HG03378 (cell line): Measurements from ENCODE around the gene KCTD16.

ENCODE experiments used
- ATAC-seq: cut with Tn5 transposase; IDR thresholded peaks from one replicate; pipeline ENCODE4 v1.9.1; 2021; ENCODE audit warnings: mild to moderate bottlenecking, moderate library complexity; ENCODE audit not compliant: unreplicated experiment

Gene KCTD16

DNA sequence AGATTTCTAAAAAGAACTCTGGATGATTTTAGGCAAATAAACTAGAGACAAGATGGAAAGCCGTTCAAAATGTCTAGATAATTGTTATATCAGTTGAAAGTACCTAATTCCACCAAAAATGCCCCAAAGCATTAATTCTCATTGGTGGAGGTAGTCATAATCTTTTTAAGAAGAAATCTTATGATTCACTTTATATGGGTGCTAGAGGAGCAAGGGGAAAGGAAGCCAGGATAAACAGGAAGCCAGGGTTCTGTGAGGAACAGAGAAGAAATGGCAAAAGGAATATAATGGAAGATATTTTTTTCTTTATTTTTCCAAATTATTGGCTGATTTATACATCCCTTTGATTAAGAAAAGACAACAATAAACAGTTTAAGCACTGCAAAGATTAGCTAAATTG is 8.0 kb upstream of the KCTD16 start:
- ATAC-seq = no peak

DNA sequence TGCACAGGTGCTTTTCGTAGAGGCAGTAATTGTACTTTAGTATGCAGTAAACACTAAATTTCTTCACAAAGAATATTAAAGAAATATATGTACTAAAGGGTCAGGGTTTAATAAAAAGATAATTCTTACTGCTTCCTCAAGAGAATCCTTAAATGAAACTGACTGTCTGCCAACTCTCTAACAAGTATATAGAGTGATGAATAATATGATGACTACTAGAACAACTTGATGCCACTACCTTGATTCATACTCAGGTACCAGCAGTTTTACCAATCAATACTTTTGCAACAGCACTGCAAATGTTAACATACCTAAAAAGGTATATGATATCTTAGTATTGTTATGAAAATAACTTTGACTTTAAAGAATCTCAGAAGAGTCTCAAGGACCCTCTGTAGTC is 4.0 kb upstream of the KCTD16 start:
- ATAC-seq = no peak

DNA sequence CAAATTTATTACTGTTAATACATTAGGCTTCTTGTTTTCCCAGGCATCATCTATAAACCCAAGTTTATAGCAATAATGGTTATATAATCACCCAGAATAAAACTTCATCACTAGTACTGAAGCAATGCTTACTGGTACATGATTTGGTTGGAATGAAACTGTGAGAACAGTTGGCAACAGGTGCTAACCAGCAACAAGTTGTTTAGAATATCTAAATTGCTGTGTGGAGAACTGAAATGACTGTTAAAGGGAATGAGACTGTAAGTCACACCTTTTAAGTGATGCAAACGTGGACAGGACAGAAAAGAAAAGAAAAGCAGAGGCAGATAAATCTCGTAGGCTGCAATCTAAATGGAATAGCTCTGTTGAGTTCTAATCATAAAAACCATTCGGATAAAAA is 2.7 kb upstream of the KCTD16 start:
- ATAC-seq = no peak

- ATAC-seq = no peak
Measured at GRCh38 chr5:144169904-144170275, 783 bp upstream of the KCTD16 start.

- no peak for ATAC-seq
Measured at GRCh38 chr5:144173766-144174165, 3.1 kb downstream of the KCTD16 start.

DNA sequence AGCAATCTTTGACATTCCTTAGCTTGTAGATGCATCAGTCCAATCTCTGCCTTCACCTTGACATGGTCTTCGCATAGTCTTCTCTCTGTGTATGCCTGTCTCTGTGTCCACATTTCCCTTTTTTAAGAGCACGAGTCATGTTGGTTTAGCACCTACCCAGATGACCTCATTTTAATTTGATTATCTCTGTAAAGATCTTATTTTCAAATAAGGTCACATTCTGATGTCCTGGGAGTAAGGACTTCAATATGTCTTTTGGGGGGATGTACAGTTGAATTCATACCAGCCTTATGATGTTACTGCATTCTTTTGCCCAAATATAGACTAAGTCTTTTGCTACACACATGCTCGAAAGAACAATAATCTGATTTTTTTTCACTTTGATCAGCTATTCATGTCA is 6.9 kb downstream of the KCTD16 start:
- ATAC-seq = no peak

GRCh38 chr5:144179226-144179625 is 8.6 kb downstream of the KCTD16 start:
- no peak for ATAC-seq

- no peak for ATAC-seq
Measured at GRCh38 chr5:144183254-144183889, 12.7 kb downstream of the KCTD16 start.

DNA sequence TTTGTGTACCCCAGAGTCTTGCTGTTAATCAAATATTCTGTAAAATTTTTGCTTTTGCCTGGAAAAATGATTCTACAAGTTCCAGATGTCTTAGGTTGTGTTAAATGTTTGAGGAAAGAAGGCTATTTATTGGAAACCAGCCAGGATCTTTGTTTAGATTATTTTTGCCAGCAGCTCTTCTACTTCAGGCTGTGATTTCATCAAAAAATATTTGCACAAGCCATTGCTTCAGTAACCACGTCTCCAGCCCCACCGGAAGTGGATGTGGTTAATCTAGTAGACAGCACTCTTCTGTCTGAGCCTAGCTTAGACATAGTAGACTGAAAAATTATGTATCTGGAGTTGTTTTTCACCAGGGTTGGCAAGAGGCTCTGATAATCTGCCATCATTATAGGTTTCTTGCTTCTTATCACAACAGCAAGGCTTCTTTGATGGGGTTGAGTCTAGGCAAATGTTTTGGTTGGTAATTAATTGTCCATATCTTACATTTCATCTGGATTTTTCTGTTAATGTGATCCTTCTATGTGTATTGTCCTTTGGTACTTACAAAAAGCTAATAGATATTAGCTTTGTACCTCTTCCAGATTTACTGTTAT is 17.1 kb downstream of the KCTD16 start:
- ATAC-seq = peak; percentile 75

DNA sequence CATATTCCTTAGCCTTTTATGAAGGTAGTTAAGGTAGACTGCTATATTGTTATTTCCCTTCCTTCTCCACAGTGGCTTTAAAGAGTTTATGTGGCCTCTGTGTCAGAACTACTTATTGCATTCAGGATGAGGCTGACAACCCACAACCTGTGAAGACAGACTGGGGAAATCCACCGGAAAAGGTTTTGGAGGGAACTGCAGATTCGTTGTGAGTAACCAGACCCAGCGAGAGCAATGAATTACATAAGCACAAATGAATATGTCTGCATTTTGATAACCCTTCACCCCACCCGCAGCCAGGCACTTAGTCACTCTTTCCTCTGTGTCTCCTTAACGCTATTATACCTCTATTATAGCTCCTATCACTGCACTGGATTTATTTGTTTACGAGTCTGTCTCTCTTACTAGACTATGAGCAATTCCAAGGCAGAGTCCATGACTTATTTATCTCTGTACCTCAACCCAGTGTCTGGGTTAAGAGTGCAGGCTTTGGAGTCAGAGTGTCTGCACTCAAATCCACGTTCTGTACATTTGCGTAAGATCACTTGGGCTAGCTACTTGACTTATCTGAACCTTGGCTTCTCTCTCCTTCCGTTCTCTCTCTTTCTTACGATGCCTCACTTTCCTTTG is 19.2 kb downstream of the KCTD16 start:
- ATAC-seq = peak; percentile 38

GRCh38 chr5:144191531-144191930 is 20.9 kb downstream of the KCTD16 start:
- ATAC-seq = no peak

- peak; percentile 93 for ATAC-seq
Measured at GRCh38 chr5:144191998-144192397, 21.3 kb downstream of the KCTD16 start.

DNA sequence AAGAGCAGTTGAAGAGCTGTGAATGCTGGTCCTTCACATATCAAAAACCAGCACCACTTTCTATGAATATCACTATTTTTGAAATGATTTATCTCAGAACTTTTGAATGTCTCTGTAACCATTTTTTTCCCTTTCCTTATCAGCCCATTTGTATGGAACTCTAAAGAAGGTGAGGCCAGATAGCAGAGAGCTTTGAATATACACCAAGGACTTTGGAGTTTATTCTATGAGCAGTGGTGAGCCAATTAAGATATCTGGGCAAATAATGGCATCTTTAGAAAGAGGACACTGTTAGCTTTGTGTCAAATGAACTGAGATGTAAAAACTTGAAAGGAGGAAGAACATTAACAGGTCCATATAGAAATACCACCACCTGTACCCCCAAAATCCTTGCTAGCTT is 22.0 kb downstream of the KCTD16 start:
- ATAC-seq = no peak

- no peak for ATAC-seq
Measured at GRCh38 chr5:144194144-144194543, 23.5 kb downstream of the KCTD16 start.

DNA sequence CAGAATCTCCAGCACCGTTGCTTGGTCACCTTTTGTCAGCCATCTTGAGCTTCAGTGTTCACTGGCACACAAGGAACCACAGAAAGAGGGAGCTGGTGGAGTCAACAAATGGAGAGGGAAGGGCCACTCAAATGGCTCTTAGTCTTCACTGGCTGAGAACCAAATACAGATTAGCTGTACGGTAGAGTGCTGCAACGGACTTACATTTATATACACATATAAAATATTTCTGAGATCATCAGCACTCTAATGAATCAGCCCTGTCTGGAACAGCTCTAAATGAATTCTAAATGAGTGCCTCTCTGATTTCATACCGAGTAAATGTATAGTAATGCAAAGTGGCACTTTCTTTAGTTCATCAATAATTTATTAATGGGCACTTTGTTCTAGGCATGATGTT is 24.8 kb downstream of the KCTD16 start:
- no peak for ATAC-seq

GRCh38 chr5:144196612-144197011 is 25.9 kb downstream of the KCTD16 start:
- ATAC-seq = no peak

DNA sequence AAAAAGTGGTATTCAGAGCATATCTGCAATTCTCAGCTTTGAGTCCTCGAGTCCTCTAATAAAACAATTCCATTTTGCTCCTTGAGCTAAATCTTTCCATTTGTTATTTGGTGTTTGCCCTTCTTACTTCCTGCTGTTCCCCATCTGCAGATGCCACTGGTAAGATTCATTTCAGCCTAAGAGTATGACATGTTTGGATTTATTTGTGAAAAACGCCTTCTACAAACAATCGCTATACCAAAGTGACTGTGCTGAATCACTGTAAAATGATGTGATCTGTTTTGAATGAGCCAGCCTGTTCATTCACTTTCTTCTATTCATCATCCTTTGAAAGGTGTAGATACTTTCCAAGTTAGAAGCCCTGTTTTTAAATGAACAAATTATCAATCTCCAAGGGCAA is 27.7 kb downstream of the KCTD16 start:
- no peak for ATAC-seq

DNA sequence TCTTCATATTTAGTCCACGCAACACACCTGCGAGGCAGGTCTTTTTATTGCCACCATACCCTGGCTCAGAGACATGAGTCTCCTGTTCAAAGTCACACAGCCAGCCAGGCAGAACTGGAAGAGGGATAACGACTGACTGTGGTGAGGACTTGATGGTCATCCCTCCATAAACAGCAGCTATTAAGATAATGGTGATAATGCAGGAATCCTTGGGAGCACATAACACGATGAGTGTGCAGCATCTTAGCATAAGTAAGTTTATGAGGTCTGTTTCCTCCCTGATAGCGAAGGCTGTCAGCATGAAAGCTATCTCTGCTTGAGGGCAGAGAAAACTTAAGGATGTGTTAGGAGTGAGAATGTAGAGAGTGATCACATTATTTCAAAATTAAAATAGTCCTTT is 30.9 kb downstream of the KCTD16 start:
- no peak for ATAC-seq

- ATAC-seq = no peak
Measured at GRCh38 chr5:144202072-144202471, 31.4 kb downstream of the KCTD16 start.

GRCh38 chr5:144202726-144203125 is 32.1 kb downstream of the KCTD16 start:
- ATAC-seq = no peak

DNA sequence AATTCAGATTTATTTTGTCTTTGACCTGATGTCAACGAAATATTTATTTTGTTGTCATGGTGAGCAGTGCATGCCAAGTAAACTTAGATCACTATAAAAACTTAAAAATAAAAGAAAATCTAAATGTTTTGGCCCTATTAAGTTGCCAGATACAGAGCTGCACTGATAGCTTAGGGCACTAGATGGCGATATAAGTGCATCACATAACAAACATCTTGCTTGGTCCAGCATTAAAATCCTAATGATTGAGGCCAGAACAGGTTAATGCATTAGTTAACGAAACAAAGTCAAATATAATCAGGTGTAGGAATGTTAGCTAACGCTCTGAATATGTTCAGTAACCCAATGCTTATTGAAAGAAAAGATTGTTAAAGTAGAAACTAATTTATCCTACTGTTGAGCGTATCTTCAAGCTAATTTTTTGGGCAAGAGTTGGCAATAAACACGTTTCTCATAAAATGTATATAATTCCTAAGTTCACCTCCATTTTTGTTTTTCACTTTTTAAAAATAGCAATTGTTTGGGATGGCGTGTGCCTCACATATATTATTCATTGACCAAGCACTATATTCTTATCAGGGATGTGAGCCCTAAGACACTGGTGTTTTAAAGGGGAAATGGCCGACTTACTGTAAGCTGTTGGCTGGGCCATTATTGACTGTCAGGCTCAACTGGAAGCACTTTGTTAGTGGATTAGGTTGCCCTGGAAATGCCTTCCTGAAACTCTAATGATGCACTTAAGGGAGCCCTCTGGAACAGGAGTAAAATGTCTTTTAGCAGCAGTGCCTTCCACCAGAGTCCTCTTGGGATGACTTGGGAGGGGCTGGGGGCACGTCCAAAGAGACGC is 33.3 kb downstream of the KCTD16 start:
- peak; percentile 83 for ATAC-seq

GRCh38 chr5:144205141-144205551 is 34.5 kb downstream of the KCTD16 start:
- ATAC-seq = no peak
